ENCODE results near the gene COL9A3.

The COL9A3 gene

GRCh38 chr20:62880147-62880934 is 63.5 kb downstream of the COL9A3 start:
- no peak for DNase-seq (ENCODE audit: low read depth in 2 of 2)

DNA sequence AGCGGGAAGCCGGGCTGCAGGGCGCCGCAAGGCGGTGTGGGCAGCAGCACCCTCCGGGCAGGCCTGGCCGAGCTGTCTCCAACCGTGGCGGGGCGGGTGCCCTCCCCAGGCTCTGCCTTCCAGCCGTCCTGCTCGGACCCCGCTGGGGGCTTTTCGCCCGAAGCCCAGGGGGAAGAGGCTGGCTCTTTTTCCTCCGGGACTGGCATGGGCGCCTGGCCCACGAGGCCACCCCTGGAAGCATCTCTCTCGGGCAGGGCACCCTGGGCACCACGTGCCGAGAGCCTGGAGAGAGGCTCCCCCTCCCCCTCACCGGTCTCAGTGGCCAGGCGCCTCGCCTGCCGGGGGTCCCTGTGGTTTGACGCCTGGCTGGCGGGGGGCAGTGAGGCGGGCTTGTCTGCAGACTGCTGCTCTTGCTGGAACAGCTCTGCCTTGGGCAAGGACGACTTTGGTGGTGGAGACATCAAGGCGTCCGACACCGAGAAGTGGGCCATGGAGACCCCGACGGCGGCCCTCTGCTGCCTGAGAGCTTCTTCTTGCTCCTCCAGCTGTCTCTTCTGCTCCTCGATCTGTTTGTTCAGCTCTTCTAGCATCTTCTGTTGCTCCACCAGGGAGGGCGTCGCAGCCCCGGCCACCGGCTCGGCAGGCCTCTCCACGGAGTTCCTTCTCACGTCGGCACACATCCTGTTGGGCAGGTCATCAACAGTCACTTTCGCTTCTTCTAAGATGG is 64.2 kb downstream of the COL9A3 start:
- no peak for DNase-seq (ENCODE audit: low read depth in 2 of 2)

DNA sequence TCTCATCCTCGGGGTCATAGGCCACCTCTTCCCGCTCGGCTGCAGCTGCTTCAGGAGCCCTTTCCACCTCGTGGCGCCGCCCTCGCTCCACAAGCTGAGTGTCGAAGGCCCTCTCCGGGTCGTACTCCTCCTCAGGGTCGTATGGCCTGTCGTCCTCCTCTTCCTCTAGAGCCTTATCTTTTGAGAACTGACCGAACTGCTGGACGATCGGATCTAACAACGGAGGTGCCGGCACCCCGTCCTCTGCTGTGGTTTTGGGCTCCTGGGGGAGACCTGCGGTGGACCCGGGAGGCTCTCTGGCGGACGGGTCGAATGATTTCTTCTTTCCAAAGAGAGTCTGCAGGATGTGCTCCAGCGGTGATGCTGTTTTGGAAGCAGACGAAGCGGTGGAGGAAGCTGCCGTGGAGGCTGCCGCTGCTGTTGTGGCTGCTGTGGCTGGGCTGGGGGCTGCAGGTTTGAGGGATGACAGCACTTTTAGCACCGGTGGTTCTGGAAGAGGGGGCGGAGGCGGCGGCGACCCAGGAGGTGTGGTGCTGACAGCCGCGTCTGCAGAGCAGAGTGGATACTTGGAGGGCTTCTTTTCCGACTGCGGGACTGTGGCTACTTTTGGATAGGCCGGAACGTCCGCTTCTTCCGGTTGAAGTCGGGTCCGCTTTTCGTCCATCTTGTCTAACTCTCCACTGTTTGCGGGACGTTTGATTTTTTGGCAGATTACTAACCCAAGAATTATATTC is 65.0 kb downstream of the COL9A3 start:
- DNase-seq (ENCODE audit: low read depth in 2 of 2) = no peak

DNA sequence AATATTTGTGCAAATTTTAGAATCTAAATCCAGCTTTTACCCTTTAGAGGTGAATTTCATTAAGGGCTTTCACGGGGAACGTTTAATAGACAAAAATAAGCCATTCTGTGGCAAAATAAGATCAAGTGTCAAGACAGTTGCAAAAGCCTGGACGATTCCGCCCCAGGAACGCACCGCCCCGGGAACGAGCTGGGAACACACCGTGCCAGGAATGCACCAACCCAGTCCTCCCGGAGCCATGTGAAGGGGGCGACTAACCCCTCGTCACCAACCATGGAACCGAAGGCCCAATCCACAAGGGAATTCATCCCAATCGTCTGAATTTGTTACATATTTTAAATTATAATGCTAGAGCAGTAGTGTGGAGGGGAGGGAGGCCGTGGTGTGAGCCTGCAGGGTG is 65.6 kb downstream of the COL9A3 start:
- no peak for DNase-seq (ENCODE audit: low read depth in 2 of 2)

- no peak for DNase-seq (ENCODE audit: low read depth in 2 of 2)
These were observed 67.7 kb downstream of the COL9A3 start for GRCh38 chr20:62884556-62884955.

- DNase-seq (ENCODE audit: low read depth in 2 of 2) = no peak
These were observed 68.4 kb downstream of the COL9A3 start for GRCh38 chr20:62885046-62885895.

GRCh38 chr20:62885896-62886708 is 69.3 kb downstream of the COL9A3 start:
- no peak for DNase-seq (ENCODE audit: low read depth in 2 of 2)

DNA sequence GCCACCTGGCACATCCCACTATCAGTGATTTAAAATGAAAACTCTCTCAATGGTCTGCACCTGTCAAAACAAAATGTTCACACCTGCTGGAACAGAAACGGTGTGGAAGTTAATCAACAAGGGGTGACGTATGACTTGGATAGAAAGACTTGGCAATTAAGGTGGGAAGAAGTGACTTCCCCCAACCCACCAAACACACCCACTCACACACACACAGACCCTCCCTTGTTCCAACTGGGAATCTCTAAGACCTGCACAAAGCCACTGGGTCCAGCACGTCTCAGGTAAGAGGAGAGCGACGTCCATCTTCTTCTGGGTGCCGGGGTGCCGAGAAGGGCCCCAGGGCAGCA is 69.8 kb downstream of the COL9A3 start:
- no peak for DNase-seq (ENCODE audit: low read depth in 2 of 2)

- peak in 1 of 2 donors; percentile 10 for DNase-seq (ENCODE audit: low read depth in 2 of 2)
These were observed 70.5 kb downstream of the COL9A3 start for GRCh38 chr20:62887152-62887859.

- DNase-seq (ENCODE audit: low read depth in 2 of 2) = no peak
These were observed 71.0 kb downstream of the COL9A3 start for GRCh38 chr20:62887860-62888239.

GRCh38 chr20:62888406-62888805 is 71.6 kb downstream of the COL9A3 start:
- no peak for DNase-seq (ENCODE audit: low read depth in 2 of 2)

GRCh38 chr20:62888910-62889309 is 72.1 kb downstream of the COL9A3 start:
- DNase-seq (ENCODE audit: low read depth in 2 of 2) = no peak

- DNase-seq (ENCODE audit: low read depth in 2 of 2) = no peak
These were observed 72.6 kb downstream of the COL9A3 start for GRCh38 chr20:62889411-62889810.

GRCh38 chr20:62889871-62890270 is 73.0 kb downstream of the COL9A3 start:
- DNase-seq (ENCODE audit: low read depth in 2 of 2) = no peak

- DNase-seq (ENCODE audit: low read depth in 2 of 2) = no peak
These were observed 73.6 kb downstream of the COL9A3 start for GRCh38 chr20:62890444-62890843.
